ENCODE results near the gene G6PC3. TPM values are rescaled to one million over a fixed set of nuclear protein-coding genes. Genes with fewer than 3 reads are reported as not detected.
"Not testable (repeated sequence)": the region's sequence is repeated elsewhere in the genome, so short reads cannot be mapped to it uniquely, and the experiment has no call there.

Gene G6PC3
- total RNA-seq, 1 donor from 2014 or later, result 113 TPM

DNA sequence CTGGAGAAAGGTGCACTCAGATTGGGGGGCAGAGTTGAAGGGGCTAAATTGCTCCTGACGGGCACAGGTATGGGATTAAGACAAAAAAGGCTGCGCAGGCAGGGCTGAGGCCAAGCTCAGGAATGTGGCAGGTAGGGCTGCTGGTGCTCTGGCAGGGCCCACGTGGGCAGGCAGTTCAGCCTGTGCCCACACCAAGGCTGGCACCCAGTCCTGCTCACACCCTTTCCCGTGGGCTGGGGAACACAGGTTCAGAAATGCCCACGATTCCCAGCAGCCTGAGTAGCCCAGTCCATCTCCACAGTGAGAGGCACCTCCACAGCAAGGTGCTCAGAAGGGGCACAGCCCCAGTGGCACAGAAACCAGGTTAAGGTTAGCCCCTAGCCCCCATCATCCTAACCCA, 48.5 kb downstream of the G6PC3 start:
- Mint-ChIP-seq H3K27me3 (ENCODE audit: unreplicated experiment) (peaks cover 13% of the 10 kb centered on the region), H3K9me3 (ENCODE audit: unreplicated experiment) (no peaks in the 10 kb centered on the region), H3K36me3 (ENCODE audit: low read depth, unreplicated experiment) (peaks cover 6% of the 10 kb centered on the region), H3K4me3 (ENCODE audit: unreplicated experiment) (no peak overlapping the region), H3K4me1 (ENCODE audit: unreplicated experiment) (peaks cover 54% of the 10 kb centered on the region), H3K27ac (ENCODE audit: unreplicated experiment) (peak overlapping the region; percentile 57)
- no peak for DNase-seq (ENCODE audit: low spot score)
- TF ChIP-seq, protein P1, sequence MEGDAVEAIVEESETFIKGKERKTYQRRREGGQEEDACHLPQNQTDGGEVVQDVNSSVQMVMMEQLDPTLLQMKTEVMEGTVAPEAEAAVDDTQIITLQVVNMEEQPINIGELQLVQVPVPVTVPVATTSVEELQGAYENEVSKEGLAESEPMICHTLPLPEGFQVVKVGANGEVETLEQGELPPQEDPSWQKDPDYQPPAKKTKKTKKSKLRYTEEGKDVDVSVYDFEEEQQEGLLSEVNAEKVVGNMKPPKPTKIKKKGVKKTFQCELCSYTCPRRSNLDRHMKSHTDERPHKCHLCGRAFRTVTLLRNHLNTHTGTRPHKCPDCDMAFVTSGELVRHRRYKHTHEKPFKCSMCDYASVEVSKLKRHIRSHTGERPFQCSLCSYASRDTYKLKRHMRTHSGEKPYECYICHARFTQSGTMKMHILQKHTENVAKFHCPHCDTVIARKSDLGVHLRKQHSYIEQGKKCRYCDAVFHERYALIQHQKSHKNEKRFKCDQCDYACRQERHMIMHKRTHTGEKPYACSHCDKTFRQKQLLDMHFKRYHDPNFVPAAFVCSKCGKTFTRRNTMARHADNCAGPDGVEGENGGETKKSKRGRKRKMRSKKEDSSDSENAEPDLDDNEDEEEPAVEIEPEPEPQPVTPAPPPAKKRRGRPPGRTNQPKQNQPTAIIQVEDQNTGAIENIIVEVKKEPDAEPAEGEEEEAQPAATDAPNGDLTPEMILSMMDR (IDR thresholded peaks at IDR 0.05; ENCODE audit: unreplicated experiment), result no peak

DNA sequence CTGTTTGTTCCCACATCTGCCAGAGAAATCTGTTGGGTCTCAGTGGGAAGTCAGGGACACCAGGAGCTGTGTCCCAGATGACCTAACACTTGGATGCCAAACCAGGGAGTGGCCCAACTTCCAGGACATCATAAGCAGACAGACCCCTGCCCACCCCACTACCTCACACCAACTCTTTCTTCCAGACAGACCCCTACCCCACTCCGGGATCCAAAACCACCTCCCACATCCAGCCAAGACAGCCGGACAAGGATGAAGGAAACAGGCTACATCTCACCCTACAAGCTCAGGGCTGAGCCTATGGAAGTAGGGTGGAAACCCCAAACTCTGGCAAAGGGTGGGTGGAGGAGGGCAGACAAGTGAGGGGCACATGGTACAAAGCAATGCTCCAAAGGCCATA, 49.3 kb downstream of the G6PC3 start:
- TF ChIP-seq, protein P1 (IDR thresholded peaks at IDR 0.05; ENCODE audit: unreplicated experiment), result no peak
- Mint-ChIP-seq H3K4me1 (ENCODE audit: unreplicated experiment) (peaks cover 52% of the 10 kb centered on the region), H3K27me3 (ENCODE audit: unreplicated experiment) (peaks cover 12% of the 10 kb centered on the region), H3K4me3 (ENCODE audit: unreplicated experiment) (no peak overlapping the region), H3K9me3 (ENCODE audit: unreplicated experiment) (no peaks in the 10 kb centered on the region), H3K36me3 (ENCODE audit: low read depth, unreplicated experiment) (peaks cover 6% of the 10 kb centered on the region), H3K27ac (ENCODE audit: unreplicated experiment) (no peak overlapping the region)
- no peak for DNase-seq (ENCODE audit: low spot score)

DNA sequence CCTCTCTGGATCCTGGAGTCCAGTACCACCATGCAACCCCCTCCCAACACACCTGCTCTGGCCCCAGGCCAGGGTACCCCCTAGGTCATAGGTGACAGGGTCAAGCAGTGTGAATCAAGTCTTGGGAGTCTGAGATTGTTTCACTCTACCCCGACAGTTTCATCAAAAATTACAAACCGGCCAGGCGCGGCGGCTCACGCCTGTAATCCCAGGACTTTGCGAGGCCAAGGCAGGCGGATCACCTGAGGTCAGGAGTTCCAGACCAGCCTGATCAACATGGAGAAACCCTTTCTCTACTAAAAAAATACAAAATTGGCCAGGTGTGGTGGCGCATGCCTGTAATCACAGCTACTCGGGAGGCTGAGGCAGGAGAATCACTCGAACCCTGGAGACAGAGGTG, 49.7 kb downstream of the G6PC3 start:
- not testable (repeated sequence) for H3K27ac Mint-ChIP-seq (ENCODE audit: unreplicated experiment); H3K9me3 Mint-ChIP-seq (ENCODE audit: unreplicated experiment); H3K27me3 Mint-ChIP-seq (ENCODE audit: unreplicated experiment); H3K4me3 Mint-ChIP-seq (ENCODE audit: unreplicated experiment); DNase-seq (ENCODE audit: low spot score); H3K36me3 Mint-ChIP-seq (ENCODE audit: low read depth, unreplicated experiment)
- peaks cover 47% of the 10 kb centered on the region for H3K4me1 Mint-ChIP-seq (ENCODE audit: unreplicated experiment)

DNA sequence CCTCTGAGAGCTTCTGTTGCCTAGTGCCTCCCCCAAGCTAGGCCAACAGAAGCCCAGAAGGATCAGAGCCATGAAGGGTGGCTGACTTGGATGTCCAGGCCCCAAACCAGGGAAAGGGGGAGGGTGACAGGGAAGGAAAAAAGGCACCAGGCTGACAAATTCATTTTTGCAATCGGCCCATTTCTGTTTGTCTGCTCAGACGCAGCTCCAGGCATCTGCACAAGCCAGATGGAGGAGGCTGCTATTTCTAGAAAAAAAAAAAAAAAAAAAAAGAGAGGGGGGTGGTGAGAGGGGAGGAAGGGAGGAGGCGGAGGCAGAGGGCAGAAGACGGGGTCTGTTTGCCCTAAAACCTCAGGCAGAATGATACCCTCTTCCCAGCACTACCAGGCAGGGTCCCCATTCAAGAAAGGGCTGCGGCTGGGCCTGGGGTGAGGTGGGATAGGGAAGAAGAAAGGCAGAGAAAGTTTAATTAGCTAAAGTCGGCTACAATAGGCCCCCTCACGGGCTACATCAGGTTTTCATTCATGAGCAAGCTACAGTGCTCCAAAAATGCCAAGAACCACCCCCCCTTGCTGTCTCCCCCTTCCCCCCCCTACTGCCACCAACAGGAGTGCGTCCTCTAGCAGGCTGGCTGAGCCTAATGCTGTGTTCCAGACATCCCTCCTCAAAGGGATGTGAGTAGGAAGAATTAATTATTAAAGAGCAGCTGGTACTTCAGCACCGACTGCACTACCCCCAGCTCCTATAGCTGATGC, 50.5 kb downstream of the G6PC3 start:
- H3K4me1 Mint-ChIP-seq (ENCODE audit: unreplicated experiment), result peaks cover 40% of the 10 kb centered on the region

DNA sequence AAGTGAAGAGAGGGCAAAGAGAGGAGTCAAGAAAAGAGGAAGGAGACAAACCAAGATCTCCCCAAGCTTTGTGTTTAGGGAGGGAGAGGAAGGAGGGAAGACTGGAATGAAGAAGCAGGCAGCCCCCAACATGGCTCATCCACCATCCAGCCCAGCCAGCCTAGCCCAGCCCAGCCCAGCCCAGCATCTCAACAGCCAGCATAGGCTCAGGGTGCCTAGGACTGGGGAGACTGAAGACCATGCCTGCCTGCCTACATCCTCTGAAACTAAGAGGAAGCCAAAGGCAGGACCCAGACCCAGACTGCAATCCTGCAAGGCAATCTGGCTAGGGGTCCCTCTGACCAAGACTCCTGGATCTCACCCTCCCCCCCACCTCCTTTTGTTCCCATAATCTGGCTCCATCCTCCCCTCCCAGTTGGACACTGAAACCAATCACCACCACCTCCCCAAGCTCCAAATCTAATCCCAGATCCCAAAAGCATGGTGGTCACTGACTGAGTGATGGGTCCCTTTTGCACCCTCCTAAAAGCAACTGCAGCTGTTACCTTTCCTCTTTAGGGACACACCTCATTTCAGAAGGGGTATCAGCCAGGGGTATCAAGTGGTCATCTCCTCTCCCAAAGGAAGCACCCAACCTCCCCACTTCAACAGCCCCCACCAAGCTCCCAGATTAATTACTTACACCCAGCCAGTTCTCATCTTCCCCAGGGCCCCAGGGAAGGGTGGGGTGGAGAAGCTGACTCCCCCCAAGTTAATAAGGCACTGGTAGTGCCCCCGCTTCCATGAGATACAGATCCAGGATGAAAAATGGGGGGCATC, 51.7 kb downstream of the G6PC3 start:
- TF ChIP-seq, protein P1 (IDR thresholded peaks at IDR 0.05; ENCODE audit: unreplicated experiment), result no peak
- Mint-ChIP-seq H3K27ac (ENCODE audit: unreplicated experiment) (peak overlapping the region; percentile 80), H3K36me3 (ENCODE audit: low read depth, unreplicated experiment) (peaks cover 6% of the 10 kb centered on the region), H3K9me3 (ENCODE audit: unreplicated experiment) (no peaks in the 10 kb centered on the region), H3K4me1 (ENCODE audit: unreplicated experiment) (peaks cover 29% of the 10 kb centered on the region), H3K27me3 (ENCODE audit: unreplicated experiment) (peaks cover 6% of the 10 kb centered on the region), H3K4me3 (ENCODE audit: unreplicated experiment) (peak overlapping the region; percentile 95)
- no peak for DNase-seq (ENCODE audit: low spot score)

More for the DNA sequence above, 50.5 kb downstream of the G6PC3 start:
- peaks cover 6% of the 10 kb centered on the region for H3K27me3 Mint-ChIP-seq (ENCODE audit: unreplicated experiment)
- DNase-seq (ENCODE audit: low spot score), result no peak
- H3K4me3 Mint-ChIP-seq (ENCODE audit: unreplicated experiment), result no peak overlapping the region
- H3K9me3 Mint-ChIP-seq (ENCODE audit: unreplicated experiment), result no peaks in the 10 kb centered on the region
- TF ChIP-seq, protein P1 (IDR thresholded peaks at IDR 0.05; ENCODE audit: unreplicated experiment), result no peak
- H3K36me3 Mint-ChIP-seq (ENCODE audit: low read depth, unreplicated experiment), result peaks cover 6% of the 10 kb centered on the region
- H3K27ac Mint-ChIP-seq (ENCODE audit: unreplicated experiment), result no peak overlapping the region

Data from endothelial cell (in vitro differentiated cells).